HL-60 (cell line): ENCODE data around the gene GOT1.

Experiments used
- POLR2AphosphoS5 ChIP-seq: IDR thresholded peaks from 2 replicates; pipeline ENCODE4 v1.6.1; 2012; ENCODE audit warnings: low read depth
- SPI1 ChIP-seq: IDR thresholded peaks from 2 replicates; pipeline ENCODE4 v1.6.1; 2012; ENCODE audit warnings: low read depth, mild to moderate bottlenecking, borderline replicate concordance
- TF ChIP-seq, protein P1 (sequence below): IDR thresholded peaks from one replicate; pipeline ENCODE4 v1.5.1; 2011; ENCODE audit warnings: low read length, control low read depth, inconsistent platforms; ENCODE audit not compliant: insufficient read depth
- TF ChIP-seq, protein P2 (sequence below): IDR thresholded peaks from 2 replicates; pipeline ENCODE4 v1.6.1; 2012; ENCODE audit warnings: low read depth; ENCODE audit not compliant: insufficient replicate concordance

- TF ChIP-seq, protein P1, sequence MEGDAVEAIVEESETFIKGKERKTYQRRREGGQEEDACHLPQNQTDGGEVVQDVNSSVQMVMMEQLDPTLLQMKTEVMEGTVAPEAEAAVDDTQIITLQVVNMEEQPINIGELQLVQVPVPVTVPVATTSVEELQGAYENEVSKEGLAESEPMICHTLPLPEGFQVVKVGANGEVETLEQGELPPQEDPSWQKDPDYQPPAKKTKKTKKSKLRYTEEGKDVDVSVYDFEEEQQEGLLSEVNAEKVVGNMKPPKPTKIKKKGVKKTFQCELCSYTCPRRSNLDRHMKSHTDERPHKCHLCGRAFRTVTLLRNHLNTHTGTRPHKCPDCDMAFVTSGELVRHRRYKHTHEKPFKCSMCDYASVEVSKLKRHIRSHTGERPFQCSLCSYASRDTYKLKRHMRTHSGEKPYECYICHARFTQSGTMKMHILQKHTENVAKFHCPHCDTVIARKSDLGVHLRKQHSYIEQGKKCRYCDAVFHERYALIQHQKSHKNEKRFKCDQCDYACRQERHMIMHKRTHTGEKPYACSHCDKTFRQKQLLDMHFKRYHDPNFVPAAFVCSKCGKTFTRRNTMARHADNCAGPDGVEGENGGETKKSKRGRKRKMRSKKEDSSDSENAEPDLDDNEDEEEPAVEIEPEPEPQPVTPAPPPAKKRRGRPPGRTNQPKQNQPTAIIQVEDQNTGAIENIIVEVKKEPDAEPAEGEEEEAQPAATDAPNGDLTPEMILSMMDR: no peak
- TF ChIP-seq SPI1 (no peak), POLR2AphosphoS5 (no peak)
- TF ChIP-seq, protein P2, sequence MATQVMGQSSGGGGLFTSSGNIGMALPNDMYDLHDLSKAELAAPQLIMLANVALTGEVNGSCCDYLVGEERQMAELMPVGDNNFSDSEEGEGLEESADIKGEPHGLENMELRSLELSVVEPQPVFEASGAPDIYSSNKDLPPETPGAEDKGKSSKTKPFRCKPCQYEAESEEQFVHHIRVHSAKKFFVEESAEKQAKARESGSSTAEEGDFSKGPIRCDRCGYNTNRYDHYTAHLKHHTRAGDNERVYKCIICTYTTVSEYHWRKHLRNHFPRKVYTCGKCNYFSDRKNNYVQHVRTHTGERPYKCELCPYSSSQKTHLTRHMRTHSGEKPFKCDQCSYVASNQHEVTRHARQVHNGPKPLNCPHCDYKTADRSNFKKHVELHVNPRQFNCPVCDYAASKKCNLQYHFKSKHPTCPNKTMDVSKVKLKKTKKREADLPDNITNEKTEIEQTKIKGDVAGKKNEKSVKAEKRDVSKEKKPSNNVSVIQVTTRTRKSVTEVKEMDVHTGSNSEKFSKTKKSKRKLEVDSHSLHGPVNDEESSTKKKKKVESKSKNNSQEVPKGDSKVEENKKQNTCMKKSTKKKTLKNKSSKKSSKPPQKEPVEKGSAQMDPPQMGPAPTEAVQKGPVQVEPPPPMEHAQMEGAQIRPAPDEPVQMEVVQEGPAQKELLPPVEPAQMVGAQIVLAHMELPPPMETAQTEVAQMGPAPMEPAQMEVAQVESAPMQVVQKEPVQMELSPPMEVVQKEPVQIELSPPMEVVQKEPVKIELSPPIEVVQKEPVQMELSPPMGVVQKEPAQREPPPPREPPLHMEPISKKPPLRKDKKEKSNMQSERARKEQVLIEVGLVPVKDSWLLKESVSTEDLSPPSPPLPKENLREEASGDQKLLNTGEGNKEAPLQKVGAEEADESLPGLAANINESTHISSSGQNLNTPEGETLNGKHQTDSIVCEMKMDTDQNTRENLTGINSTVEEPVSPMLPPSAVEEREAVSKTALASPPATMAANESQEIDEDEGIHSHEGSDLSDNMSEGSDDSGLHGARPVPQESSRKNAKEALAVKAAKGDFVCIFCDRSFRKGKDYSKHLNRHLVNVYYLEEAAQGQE: no peak
These were observed 43.4 kb downstream of the GOT1 start for GRCh38 chr10:99387071-99387470.
